Transverse colon (tissue), 4 donors: ENCODE results near the gene TTYH3. TPM values are rescaled to one million over a fixed set of nuclear protein-coding genes. Genes with fewer than 3 reads are reported as not detected.

Experiments
- DNase-seq: peaks from one replicate; pipeline ENCODE4 v3.0.0-alpha.2; 2019
- H3K27ac ChIP-seq, 4 donors: fragments of 200-600 bp; sonication (generic); 2 replicates each; pipeline ENCODE4 v1.5.1; 2016 to 2018; ENCODE audit warnings: inconsistent platforms in 4 of 4
- H3K27me3 ChIP-seq: fragments of 200-600 bp; sonication (generic); 2 replicates; pipeline ENCODE4 v1.5.1; 2017; ENCODE audit warnings: inconsistent platforms
- H3K36me3 ChIP-seq, 4 donors: fragments of 200-600 bp; sonication (generic); 2 replicates each; pipeline ENCODE4 v1.5.1; 2017 to 2019; ENCODE audit warnings: inconsistent platforms in 4 of 4
- H3K4me1 ChIP-seq, 4 donors: fragments of 200-600 bp; sonication (generic); 2 replicates each; pipeline ENCODE4 v1.5.1; 2017 to 2020; ENCODE audit warnings: inconsistent platforms in 4 of 4
- H3K4me3 ChIP-seq, 4 donors: fragments of 200-600 bp; sonication (generic); 1 replicate in 1 of 4; 2 replicates in 3 of 4; pipeline versions ENCODE4 v1.5.1 to v1.6.1; 2017 to 2019; ENCODE audit warnings: inconsistent platforms in 4 of 4
- H3K9me3 ChIP-seq, 2 donors: fragments of 200-600 bp; sonication (generic); 2 replicates each; pipeline ENCODE4 v1.5.1; 2017 to 2019; ENCODE audit warnings: inconsistent platforms in 2 of 2
- EP300 ChIP-seq: sonication (generic); formaldehyde crosslinking; IDR thresholded peaks from one replicate; pipeline ENCODE4 v1.6.1; 2017; ENCODE audit warnings: antibody characterized with exemption, low read depth
- POLR2A ChIP-seq: fragments of 450-650 bp; IDR thresholded peaks from one replicate; pipeline ENCODE4 v1.6.1; 2016; ENCODE audit warnings: antibody characterized with exemption, mild to moderate bottlenecking, moderate library complexity
- POLR2AphosphoS5 ChIP-seq, 3 donors: sonication (generic); formaldehyde crosslinking; IDR thresholded peaks; one replicate each; pipeline ENCODE4 v1.6.1; 2016; ENCODE audit warnings: antibody characterized with exemption in 3 of 3
- WGBS, 2 donors: methylation state at CpG; one replicate each; pipeline ENCODE4 v1.1.5; 2018; ENCODE audit warnings: low coverage in 1 of 2; 5-methylcytosine and 5-hydroxymethylcytosine counted together
- in situ Hi-C, 4 donors: fragments of 200-750 bp; cut with MboI; loops; one replicate each; pipeline versions ENCODE4 v1.15.0 to v1.15.1; 2017; ENCODE audit warnings: low sequenced_read_pairs in 3 of 4, low pct_ligation_motif_present in 1 of 4, low pct_unique_long_range_greater_than_20kb in 1 of 4
- intact Hi-C: fragments of 100-400 bp; cut with DNase I; formaldehyde crosslinking; loops from one replicate; pipeline ENCODE4 v1.15.1; 2023; ENCODE audit warnings: low total_unique reads
- total RNA-seq, 4 donors: library from RNA; depleted of rRNA; stranded (reverse); fragments of >200 nt; gene quantifications; one replicate each; pipeline ENCODE4 v1.1.0, GENCODE V29; 2016
- TF ChIP-seq, protein P1 (sequence below), 5 experiments: fragments of 200-600 bp in 3 of 5; fragments of 450-650 bp in 2 of 5; sonication (generic) in 3 of 5; IDR thresholded peaks; 1 replicate in 2 of 5; 2 replicates in 3 of 5; pipeline ENCODE4 v1.5.1; 2016 to 2017; ENCODE audit warnings: antibody characterized with exemption in 5 of 5, inconsistent platforms in 3 of 5, mild to moderate bottlenecking in 2 of 5, moderate library complexity in 1 of 5

Gene TTYH3
- total RNA-seq, 4 donors from 2014 or later = 11.2 to 43.6 (median 23.0) TPM

DNA sequence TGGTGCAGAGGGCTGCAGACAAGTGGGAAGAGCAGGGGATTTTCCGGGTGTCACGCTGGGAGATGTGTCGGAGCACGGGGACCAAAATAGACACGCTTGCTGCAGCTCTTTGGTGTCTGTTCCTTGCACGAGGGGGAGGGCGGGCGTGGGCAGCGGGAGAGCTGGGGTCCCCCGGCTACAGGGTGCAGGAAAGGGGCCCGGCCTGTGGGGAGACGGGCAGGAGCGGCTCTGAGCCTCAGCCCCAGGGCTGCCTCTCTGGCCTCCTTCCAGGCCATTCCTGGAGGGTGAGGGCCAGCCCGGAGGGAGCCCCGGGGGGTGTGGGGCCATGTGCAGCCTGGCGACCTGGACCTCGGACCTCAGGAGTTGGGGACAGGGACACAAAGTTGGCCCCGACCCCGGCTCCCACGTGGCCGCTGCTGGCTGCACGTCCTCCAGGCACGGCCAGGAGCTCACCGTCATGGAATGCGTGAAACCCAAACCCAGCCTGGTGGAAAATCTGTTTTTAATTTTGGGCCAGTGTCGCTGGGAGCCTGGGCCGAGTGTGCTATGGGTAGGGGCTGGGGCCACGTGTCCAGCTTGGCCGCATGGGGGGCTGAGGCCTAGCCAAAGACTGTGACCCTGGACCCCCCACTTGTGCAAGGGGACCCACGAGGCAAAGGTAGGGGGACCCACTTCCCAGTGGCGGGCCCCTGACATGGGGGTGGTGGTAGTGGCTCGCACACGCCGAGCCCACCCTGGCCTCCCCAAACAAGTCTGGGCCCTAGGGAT lies 6.6 kb downstream of the TTYH3 start:
- intact Hi-C loops = no loop called here
- 70% methylated on average over 32 of the region's 34 CpGs; no CpG with 5 or more reads in 1 of the 2 donors for WGBS, 2 donors

GRCh38 chr7:2639181-2639681 lies 7.4 kb downstream of the TTYH3 start:
- 86% methylated on average over 16 of the region's 24 CpGs; no CpG with 5 or more reads in 1 of the 2 donors for WGBS, 2 donors
- no peak for DNase-seq
- TF ChIP-seq EP300 (no peak), POLR2A (no peak)
- TF ChIP-seq, protein P1, sequence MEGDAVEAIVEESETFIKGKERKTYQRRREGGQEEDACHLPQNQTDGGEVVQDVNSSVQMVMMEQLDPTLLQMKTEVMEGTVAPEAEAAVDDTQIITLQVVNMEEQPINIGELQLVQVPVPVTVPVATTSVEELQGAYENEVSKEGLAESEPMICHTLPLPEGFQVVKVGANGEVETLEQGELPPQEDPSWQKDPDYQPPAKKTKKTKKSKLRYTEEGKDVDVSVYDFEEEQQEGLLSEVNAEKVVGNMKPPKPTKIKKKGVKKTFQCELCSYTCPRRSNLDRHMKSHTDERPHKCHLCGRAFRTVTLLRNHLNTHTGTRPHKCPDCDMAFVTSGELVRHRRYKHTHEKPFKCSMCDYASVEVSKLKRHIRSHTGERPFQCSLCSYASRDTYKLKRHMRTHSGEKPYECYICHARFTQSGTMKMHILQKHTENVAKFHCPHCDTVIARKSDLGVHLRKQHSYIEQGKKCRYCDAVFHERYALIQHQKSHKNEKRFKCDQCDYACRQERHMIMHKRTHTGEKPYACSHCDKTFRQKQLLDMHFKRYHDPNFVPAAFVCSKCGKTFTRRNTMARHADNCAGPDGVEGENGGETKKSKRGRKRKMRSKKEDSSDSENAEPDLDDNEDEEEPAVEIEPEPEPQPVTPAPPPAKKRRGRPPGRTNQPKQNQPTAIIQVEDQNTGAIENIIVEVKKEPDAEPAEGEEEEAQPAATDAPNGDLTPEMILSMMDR (IDR thresholded peaks at IDR 0.05) = no peak
- peaks cover 21 to 57% (median 36%) of the 10 kb centered on the region in 4 donors for H3K4me1 ChIP-seq
- H3K27me3 ChIP-seq = no peaks in the 10 kb centered on the region
- H3K36me3 ChIP-seq = no peaks in the 10 kb centered on the region
- peak overlapping the region in 3 of 4 donors; percentile 2 to 72 (median 64) for H3K27ac ChIP-seq
- no peaks in the 10 kb centered on the region for H3K9me3 ChIP-seq
- intact Hi-C loops = no loop called here
- in situ Hi-C loops = no loop called here
- H3K4me3 ChIP-seq = no peak overlapping the region

More for the DNA sequence above, 6.6 kb downstream of the TTYH3 start:
- no peaks in the 10 kb centered on the region for H3K36me3 ChIP-seq
- TF ChIP-seq, protein P1 (IDR thresholded peaks at IDR 0.05) = no peak
- DNase-seq = no peak
- in situ Hi-C loops = no loop called here
- peaks cover 30 to 63% (median 44%) of the 10 kb centered on the region in 4 donors for H3K4me1 ChIP-seq
- peak overlapping the region; percentile 2 to 72 (median 64) for H3K27ac ChIP-seq
- H3K9me3 ChIP-seq = no peaks in the 10 kb centered on the region
- H3K27me3 ChIP-seq = no peaks in the 10 kb centered on the region
- H3K4me3 ChIP-seq = no peak overlapping the region

GRCh38 chr7:2639695-2640481 lies 8.1 kb downstream of the TTYH3 start:
- TF ChIP-seq, protein P1 (IDR thresholded peaks at IDR 0.05) = peak in 1 of 5 experiments; percentile 21
- no peak for TF ChIP-seq EP300
- H3K27me3 ChIP-seq = no peaks in the 10 kb centered on the region
- no peaks in the 10 kb centered on the region for H3K36me3 ChIP-seq
- 83% methylated on average over 37 of the region's 37 CpGs; no CpG with 5 or more reads in 1 of the 2 donors for WGBS, 2 donors
- intact Hi-C loops (no loop called here), in situ Hi-C loops (no loop called here)
- H3K4me1 ChIP-seq = peaks cover 18 to 57% (median 37%) of the 10 kb centered on the region in 4 donors
- no peak overlapping the region for H3K4me3 ChIP-seq
- peak overlapping the region; percentile 3 to 82 (median 72) for H3K27ac ChIP-seq
- no peaks in the 10 kb centered on the region for H3K9me3 ChIP-seq
- DNase-seq = no peak

DNA sequence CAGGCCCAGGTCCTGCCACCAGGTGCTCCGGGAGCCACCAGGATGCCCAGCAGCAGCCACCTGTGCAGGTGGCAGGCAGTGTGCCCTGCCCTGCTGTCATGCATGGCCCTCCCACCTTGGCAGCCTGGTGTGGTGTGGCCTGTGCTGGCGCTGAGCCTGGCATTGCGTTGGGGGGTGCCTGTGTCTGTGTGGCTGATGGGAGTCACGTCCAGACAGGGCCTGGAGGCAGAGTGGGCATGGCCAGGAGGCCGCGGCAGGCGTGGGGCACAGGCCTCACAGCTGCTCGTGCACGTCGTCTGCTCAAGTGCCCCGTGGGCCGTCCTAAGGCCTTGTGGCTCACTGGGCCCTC lies 8.7 kb downstream of the TTYH3 start:
- Histone ChIP-seq H3K27me3 (no peaks in the 10 kb centered on the region), H3K27ac (peak overlapping the region; percentile 72 to 82 (median 72)), H3K36me3 (no peaks in the 10 kb centered on the region), H3K9me3 (no peaks in the 10 kb centered on the region), H3K4me1 (peaks cover 18 to 57% (median 38%) of the 10 kb centered on the region in 4 donors), H3K4me3 (no peak overlapping the region)
- in situ Hi-C loops = no loop called here
- TF ChIP-seq EP300 (no peak), POLR2A (no peak), POLR2AphosphoS5 (IDR thresholded peaks at IDR 0.05) (no peak)
- TF ChIP-seq, protein P1 (IDR thresholded peaks at IDR 0.05) = no peak
- no peak for DNase-seq
- 69% methylated on average over 12 of the region's 12 CpGs; no CpG with 5 or more reads in 1 of the 2 donors for WGBS, 2 donors
- intact Hi-C loops = no loop called here
